Measurements from ENCODE around the gene ATP8B4.

ATP8B4 gene

GRCh38 chr15:50150349-50150748, 31.3 kb upstream of the ATP8B4 start:
- H3K4me3 ChIP-seq (ENCODE audit: low read length): no peak overlapping the region
- H3K9ac ChIP-seq (ENCODE audit: low read length): no peak overlapping the region
- H3K27me3 ChIP-seq (ENCODE audit: control insufficient read depth, insufficient read depth, low read length): no peaks in the 10 kb centered on the region
- no peaks in the 10 kb centered on the region for H3K36me3 ChIP-seq (ENCODE audit: control insufficient read depth, insufficient read depth, low read length)
- no peaks in the 10 kb centered on the region for H3K4me1 ChIP-seq (ENCODE audit: control insufficient read depth, insufficient read depth, low read length)
- no peaks in the 10 kb centered on the region for H3K9me3 ChIP-seq (ENCODE audit: control insufficient read depth, low read length)

GRCh38 chr15:50149090-50149489, 30.1 kb upstream of the ATP8B4 start:
- Histone ChIP-seq H3K27me3 (ENCODE audit: control insufficient read depth, insufficient read depth, low read length) (no peaks in the 10 kb centered on the region), H3K9ac (ENCODE audit: low read length) (no peak overlapping the region), H3K9me3 (ENCODE audit: control insufficient read depth, low read length) (no peaks in the 10 kb centered on the region), H3K36me3 (ENCODE audit: control insufficient read depth, insufficient read depth, low read length) (no peaks in the 10 kb centered on the region), H3K4me3 (ENCODE audit: low read length) (no peak overlapping the region), H3K4me1 (ENCODE audit: control insufficient read depth, insufficient read depth, low read length) (no peaks in the 10 kb centered on the region)

- no peaks in the 10 kb centered on the region for H3K27me3 ChIP-seq (ENCODE audit: control insufficient read depth, insufficient read depth, low read length)
These were observed 29.4 kb upstream of the ATP8B4 start for GRCh38 chr15:50148362-50148963.

GRCh38 chr15:50146632-50147031, 27.6 kb upstream of the ATP8B4 start:
- Histone ChIP-seq H3K4me3 (ENCODE audit: low read length) (no peak overlapping the region), H3K27me3 (ENCODE audit: control insufficient read depth, insufficient read depth, low read length) (no peaks in the 10 kb centered on the region), H3K36me3 (ENCODE audit: control insufficient read depth, insufficient read depth, low read length) (no peaks in the 10 kb centered on the region), H3K4me1 (ENCODE audit: control insufficient read depth, insufficient read depth, low read length) (no peaks in the 10 kb centered on the region), H3K9me3 (ENCODE audit: control insufficient read depth, low read length) (no peaks in the 10 kb centered on the region), H3K9ac (ENCODE audit: low read length) (no peak overlapping the region)

More at GRCh38 chr15:50148362-50148963, 29.4 kb upstream of the ATP8B4 start:
- Histone ChIP-seq H3K9me3 (ENCODE audit: control insufficient read depth, low read length) (no peaks in the 10 kb centered on the region), H3K4me1 (ENCODE audit: control insufficient read depth, insufficient read depth, low read length) (no peaks in the 10 kb centered on the region), H3K9ac (ENCODE audit: low read length) (no peak overlapping the region), H3K36me3 (ENCODE audit: control insufficient read depth, insufficient read depth, low read length) (no peaks in the 10 kb centered on the region), H3K4me3 (ENCODE audit: low read length) (no peak overlapping the region)

- no peaks in the 10 kb centered on the region for H3K27me3 ChIP-seq (ENCODE audit: control insufficient read depth, insufficient read depth, low read length)
- no peaks in the 10 kb centered on the region for H3K4me1 ChIP-seq (ENCODE audit: control insufficient read depth, insufficient read depth, low read length)
- no peaks in the 10 kb centered on the region for H3K9me3 ChIP-seq (ENCODE audit: control insufficient read depth, low read length)
- H3K9ac ChIP-seq (ENCODE audit: low read length): no peak overlapping the region
- H3K36me3 ChIP-seq (ENCODE audit: control insufficient read depth, insufficient read depth, low read length): no peaks in the 10 kb centered on the region
- no peak overlapping the region for H3K4me3 ChIP-seq (ENCODE audit: low read length)
These were observed 26.4 kb upstream of the ATP8B4 start for GRCh38 chr15:50145451-50145872.

GRCh38 chr15:50144341-50145120, 25.5 kb upstream of the ATP8B4 start:
- Histone ChIP-seq H3K9me3 (ENCODE audit: control insufficient read depth, low read length) (no peaks in the 10 kb centered on the region), H3K27me3 (ENCODE audit: control insufficient read depth, insufficient read depth, low read length) (no peaks in the 10 kb centered on the region), H3K9ac (ENCODE audit: low read length) (no peak overlapping the region), H3K4me3 (ENCODE audit: low read length) (no peak overlapping the region), H3K36me3 (ENCODE audit: control insufficient read depth, insufficient read depth, low read length) (no peaks in the 10 kb centered on the region), H3K4me1 (ENCODE audit: control insufficient read depth, insufficient read depth, low read length) (no peaks in the 10 kb centered on the region)

GRCh38 chr15:50143255-50143860, 24.3 kb upstream of the ATP8B4 start:
- Histone ChIP-seq H3K36me3 (ENCODE audit: control insufficient read depth, insufficient read depth, low read length) (no peaks in the 10 kb centered on the region), H3K9ac (ENCODE audit: low read length) (no peak overlapping the region), H3K9me3 (ENCODE audit: control insufficient read depth, low read length) (no peaks in the 10 kb centered on the region), H3K27me3 (ENCODE audit: control insufficient read depth, insufficient read depth, low read length) (no peaks in the 10 kb centered on the region), H3K4me1 (ENCODE audit: control insufficient read depth, insufficient read depth, low read length) (no peaks in the 10 kb centered on the region), H3K4me3 (ENCODE audit: low read length) (no peak overlapping the region)

GRCh38 chr15:50141856-50142255, 22.8 kb upstream of the ATP8B4 start:
- no peaks in the 10 kb centered on the region for H3K4me1 ChIP-seq (ENCODE audit: control insufficient read depth, insufficient read depth, low read length)
- no peak overlapping the region for H3K4me3 ChIP-seq (ENCODE audit: low read length)
- H3K9me3 ChIP-seq (ENCODE audit: control insufficient read depth, low read length): no peaks in the 10 kb centered on the region
- H3K36me3 ChIP-seq (ENCODE audit: control insufficient read depth, insufficient read depth, low read length): no peaks in the 10 kb centered on the region
- no peaks in the 10 kb centered on the region for H3K27me3 ChIP-seq (ENCODE audit: control insufficient read depth, insufficient read depth, low read length)
- no peak overlapping the region for H3K9ac ChIP-seq (ENCODE audit: low read length)

- Histone ChIP-seq H3K9me3 (ENCODE audit: control insufficient read depth, low read length) (no peaks in the 10 kb centered on the region), H3K9ac (ENCODE audit: low read length) (no peak overlapping the region), H3K27me3 (ENCODE audit: control insufficient read depth, insufficient read depth, low read length) (no peaks in the 10 kb centered on the region), H3K36me3 (ENCODE audit: control insufficient read depth, insufficient read depth, low read length) (no peaks in the 10 kb centered on the region), H3K4me3 (ENCODE audit: low read length) (no peak overlapping the region), H3K4me1 (ENCODE audit: control insufficient read depth, insufficient read depth, low read length) (no peaks in the 10 kb centered on the region)
These were observed 21.9 kb upstream of the ATP8B4 start for GRCh38 chr15:50140983-50141382.

- H3K4me1 ChIP-seq (ENCODE audit: control insufficient read depth, insufficient read depth, low read length): no peaks in the 10 kb centered on the region
- H3K27me3 ChIP-seq (ENCODE audit: control insufficient read depth, insufficient read depth, low read length): no peaks in the 10 kb centered on the region
- no peak overlapping the region for H3K4me3 ChIP-seq (ENCODE audit: low read length)
- H3K9me3 ChIP-seq (ENCODE audit: control insufficient read depth, low read length): no peaks in the 10 kb centered on the region
- H3K36me3 ChIP-seq (ENCODE audit: control insufficient read depth, insufficient read depth, low read length): no peaks in the 10 kb centered on the region
- H3K9ac ChIP-seq (ENCODE audit: low read length): no peak overlapping the region
These were observed 21.1 kb upstream of the ATP8B4 start for GRCh38 chr15:50140098-50140497.

GRCh38 chr15:50138391-50138790, 19.4 kb upstream of the ATP8B4 start:
- H3K4me1 ChIP-seq (ENCODE audit: control insufficient read depth, insufficient read depth, low read length): no peaks in the 10 kb centered on the region
- H3K27me3 ChIP-seq (ENCODE audit: control insufficient read depth, insufficient read depth, low read length): no peaks in the 10 kb centered on the region
- no peak overlapping the region for H3K4me3 ChIP-seq (ENCODE audit: low read length)
- H3K9ac ChIP-seq (ENCODE audit: low read length): no peak overlapping the region
- H3K36me3 ChIP-seq (ENCODE audit: control insufficient read depth, insufficient read depth, low read length): no peaks in the 10 kb centered on the region
- H3K9me3 ChIP-seq (ENCODE audit: control insufficient read depth, low read length): no peaks in the 10 kb centered on the region

GRCh38 chr15:50137893-50138292, 18.9 kb upstream of the ATP8B4 start:
- Histone ChIP-seq H3K4me3 (ENCODE audit: low read length) (no peak overlapping the region), H3K4me1 (ENCODE audit: control insufficient read depth, insufficient read depth, low read length) (no peaks in the 10 kb centered on the region), H3K9me3 (ENCODE audit: control insufficient read depth, low read length) (no peaks in the 10 kb centered on the region), H3K36me3 (ENCODE audit: control insufficient read depth, insufficient read depth, low read length) (no peaks in the 10 kb centered on the region), H3K27me3 (ENCODE audit: control insufficient read depth, insufficient read depth, low read length) (no peaks in the 10 kb centered on the region), H3K9ac (ENCODE audit: low read length) (no peak overlapping the region)

Data from mucosa of stomach (tissue), 1 donor.